Measurements from ENCODE around the gene OR14A2. TPM values are rescaled to one million over a fixed set of nuclear protein-coding genes. Genes with fewer than 3 reads are reported as not detected.
"Not testable (repeated sequence)": the region's sequence is repeated elsewhere in the genome, so short reads cannot be mapped to it uniquely, and the experiment has no call there.

OR14A2 gene
- not detected for polyA plus RNA-seq (ENCODE audit: insufficient read length)
- long read RNA-seq, donor 1, result 0 reads
- long read RNA-seq, donor 2, result 0 reads
- long read RNA-seq, donor 3, result 0 reads
- long read RNA-seq, donor 4, result 0 reads
- long read RNA-seq, donor 5, result 0 reads
- long read RNA-seq, donor 6, result 0 reads
- long read RNA-seq, donor 7, result 0 reads
- long read RNA-seq, donor 8, result 0 reads

DNA sequence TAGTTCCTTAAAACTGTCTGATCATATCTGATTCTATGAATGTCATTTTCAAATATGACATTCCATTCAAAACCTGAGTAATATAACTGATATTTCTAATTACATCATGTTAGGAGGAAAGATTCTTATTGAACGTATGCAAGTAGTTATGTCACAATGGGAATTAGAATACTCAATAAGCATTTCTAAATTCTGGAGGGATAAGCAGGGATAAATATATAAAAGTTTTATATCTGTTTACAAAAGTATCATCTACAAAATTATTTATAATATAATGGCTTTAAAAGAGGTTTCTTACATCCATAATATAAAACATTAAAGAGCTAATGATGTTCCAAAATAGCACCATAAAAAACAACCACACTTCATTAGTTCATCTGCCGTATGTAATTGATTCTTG is at the start of gene OR14A2:
TSS of gene OR14A2 (minus strand) at position 101 of the 400 bp plus-strand sequence.
- no peak for DNase-seq

- DNase-seq, result no peak
Observed at GRCh38 chr1:247797518-247797917, 49.6 kb upstream of the OR14A2 start.

- no peak for DNase-seq
Observed at GRCh38 chr1:247769603-247770002, 21.7 kb upstream of the OR14A2 start.

- DNase-seq, result no peak
Observed at GRCh38 chr1:247760456-247760855, 12.5 kb upstream of the OR14A2 start, which contains the start of gene OR1C1. OR1C1 (minus strand) TSS chr1:247760556; CDS start chr1:247758406, 2,150 bp downstream.

GRCh38 chr1:247754311-247754710 is 6.4 kb upstream of the OR14A2 start:
- not testable (repeated sequence) for DNase-seq

DNA sequence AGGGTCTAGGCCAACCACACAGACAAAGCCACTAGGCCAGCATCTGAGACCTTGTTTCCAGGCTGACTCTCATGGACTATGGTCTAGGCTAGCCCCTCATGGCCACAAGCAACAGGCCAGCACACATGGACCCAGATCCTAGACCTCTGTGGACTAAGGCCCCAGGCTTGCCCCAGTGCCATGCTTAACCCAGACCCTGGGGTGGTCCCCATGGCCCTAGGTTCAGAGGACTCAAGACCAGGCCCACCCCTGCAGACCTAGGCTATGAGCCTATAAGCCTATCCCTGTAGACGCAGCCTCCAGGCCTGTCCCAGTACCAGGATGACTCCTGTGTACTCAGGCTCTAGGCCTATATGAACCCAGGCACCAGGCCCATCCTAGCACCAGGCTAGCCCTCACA is 1.9 kb upstream of the OR14A2 start:
- no peak for DNase-seq

DNA sequence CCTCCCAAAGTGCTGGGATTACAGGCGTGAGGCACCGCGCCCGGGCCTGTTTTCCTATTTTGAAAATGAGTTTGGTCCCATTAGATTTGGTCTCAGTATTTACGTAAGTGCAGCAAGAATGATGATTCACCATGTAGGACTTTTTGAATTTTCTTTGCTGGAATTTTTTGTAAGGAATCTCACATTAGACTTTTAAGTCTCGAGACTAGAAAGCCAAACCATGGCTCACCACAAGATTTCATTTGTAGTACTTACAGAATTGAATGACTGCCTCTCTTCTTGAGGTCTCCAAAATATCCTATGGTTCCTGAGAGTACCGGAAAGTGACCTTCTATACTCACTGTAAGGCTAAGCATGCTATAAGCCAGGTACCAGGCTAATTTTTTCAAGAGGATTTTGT is 325 bp downstream of the OR14A2 start:
- no peak for DNase-seq

DNA sequence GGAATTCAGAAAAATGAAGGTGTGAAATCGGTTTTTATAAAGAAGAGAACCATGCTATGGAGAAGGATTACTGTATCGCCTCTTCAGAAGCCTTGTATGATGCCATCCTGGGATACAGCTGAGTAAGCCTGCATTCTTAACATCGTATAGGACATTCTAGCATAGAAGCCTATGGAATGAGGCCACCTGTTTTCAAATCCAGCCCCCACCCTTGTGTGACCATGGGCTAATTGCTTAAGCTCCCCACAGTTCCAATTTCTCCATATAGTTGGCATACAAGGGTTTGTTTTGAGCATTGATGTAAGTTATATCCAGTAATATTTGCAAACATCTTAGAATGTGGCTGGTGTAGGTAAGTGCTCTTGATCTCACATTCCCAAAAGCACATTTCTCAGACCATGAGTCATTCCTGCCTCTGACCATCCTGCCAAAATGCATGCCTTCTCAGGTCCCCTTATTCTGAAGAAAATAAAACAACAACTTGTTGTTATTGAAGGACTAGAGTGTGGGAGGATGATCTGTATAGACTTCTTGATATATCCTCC is 1.5 kb downstream of the OR14A2 start:
- DNase-seq, result no peak

DNA sequence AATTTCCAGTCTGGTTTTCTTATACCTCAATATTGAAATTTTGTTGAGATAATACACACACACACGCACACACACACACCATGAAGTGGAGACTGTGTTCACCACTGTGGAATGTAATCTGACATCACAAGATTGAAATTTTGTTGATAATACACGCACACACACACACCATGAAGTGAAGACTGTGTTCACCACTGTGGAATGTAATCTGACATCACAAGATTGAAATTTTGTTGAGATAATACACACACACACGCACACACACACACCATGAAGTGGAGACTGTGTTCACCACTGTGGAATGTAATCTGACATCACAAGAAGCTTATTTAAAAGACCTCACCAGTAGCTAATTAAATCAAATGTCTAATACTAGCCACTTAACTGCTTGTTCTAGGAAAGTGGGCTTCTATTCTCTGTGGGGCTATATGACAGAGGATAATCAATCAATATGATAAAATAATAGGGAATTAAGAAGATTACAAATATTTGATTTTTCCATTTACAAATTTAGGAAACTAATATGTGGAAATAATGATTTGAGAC is 5.7 kb downstream of the OR14A2 start:
- not testable (repeated sequence) for DNase-seq

DNA sequence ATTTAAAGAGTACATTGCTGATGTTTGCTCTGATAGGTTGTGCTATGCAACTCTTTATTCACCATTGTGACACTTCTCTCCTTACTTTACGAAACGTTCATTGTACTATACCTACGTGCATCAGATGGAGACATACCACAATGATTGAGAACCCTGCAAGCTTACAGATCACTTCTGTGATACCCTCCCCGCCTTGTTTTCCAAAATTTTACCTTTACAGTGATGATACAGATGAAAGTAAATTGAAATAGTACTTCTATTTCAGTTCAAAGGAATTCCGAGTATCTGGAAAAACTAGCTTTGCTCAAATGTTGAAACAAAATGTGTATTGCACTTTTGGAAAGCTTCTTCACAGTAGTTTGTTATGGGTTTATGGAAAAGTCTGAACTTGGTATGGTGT is 6.2 kb downstream of the OR14A2 start:
- DNase-seq, result no peak

- no peak for DNase-seq
Observed at GRCh38 chr1:247740721-247741120, 7.2 kb downstream of the OR14A2 start.

- no peak for DNase-seq
Observed at GRCh38 chr1:247738315-247738714, 9.6 kb downstream of the OR14A2 start, which contains the start of gene OR14K1. OR14K1 (plus strand) TSS chr1:247738615; CDS start chr1:247738615, 0 bp downstream.

DNA sequence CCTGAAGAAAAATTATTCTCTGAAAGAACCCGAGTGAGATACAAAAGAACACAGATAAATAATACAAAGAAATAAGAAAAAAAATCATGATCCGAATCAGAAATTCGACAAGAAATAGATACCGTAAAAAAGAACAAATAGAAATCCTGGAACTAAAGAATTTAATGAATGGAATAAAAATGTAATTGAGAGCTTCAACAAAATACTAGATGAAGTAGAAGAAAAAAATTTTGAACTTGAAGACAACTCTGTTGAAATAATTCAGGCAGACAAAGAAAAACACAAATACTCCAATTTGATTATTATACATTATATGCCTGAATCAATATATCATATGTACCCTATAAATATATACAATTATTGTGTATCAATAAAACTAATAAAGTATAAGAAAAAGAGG is 26.7 kb downstream of the OR14A2 start:
- DNase-seq, result no peak

DNA sequence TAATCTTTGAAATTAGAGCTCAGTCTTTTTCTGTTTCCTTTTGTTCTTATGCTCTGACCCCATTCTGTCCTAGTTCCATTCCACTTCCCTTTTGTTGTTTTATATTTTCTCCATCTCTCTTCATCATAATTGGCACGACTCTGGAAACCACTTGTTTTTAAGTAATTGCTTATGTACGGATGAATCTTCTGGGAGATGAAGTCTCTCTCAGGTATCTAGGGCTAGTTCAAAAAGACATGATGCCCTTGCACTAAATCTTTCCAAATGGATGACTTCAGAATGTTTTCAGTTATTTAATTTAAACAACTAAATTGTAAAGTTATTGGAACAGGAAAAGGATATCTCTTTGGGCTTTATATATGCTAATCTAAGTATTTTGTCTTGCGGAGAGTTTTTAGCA is 31.4 kb downstream of the OR14A2 start, which contains the start of gene OR6F1:
TSS of gene OR6F1 (minus strand) at position 101 of the 400 bp plus-strand sequence. CDS start 3,891 bp downstream, outside the sequence.
- DNase-seq, result no peak

DNA sequence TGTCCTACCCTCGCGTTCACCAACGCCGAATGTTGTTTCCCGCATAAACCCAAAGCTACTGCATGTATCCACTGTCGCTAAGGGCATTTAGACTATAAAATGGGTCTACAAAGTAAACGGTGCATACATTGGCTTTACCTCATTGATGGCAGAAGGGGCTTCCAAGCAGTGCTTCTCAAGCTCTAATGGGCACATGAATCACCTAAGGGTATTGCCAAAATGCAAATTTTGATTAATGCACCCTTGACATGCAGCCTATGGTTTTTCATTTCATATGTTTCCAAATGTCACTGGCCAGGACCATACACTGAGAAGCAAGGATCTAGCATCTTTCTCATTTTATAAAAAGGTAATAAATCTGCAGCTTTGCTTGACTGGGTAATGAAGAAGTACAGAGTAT is 34.2 kb downstream of the OR14A2 start:
- DNase-seq, result no peak

DNA sequence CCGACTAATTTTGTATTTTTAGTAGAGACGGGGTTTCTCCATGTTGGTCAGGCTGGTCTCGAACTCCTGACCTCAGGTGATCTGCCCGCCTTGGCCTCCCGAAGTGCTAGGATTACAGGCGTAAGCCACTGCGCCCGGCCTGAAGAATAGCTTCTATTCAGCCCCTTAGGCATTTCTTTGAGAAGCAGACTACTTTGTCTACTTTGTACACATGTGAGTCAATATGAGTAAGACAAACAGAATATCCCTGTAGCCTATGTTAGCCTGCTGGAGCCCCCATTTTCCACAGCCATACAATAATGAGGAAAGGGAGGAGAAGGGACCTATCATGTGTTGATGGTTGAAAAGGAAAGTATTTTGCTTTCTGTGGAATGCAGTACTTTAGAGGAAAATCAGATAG is 37.3 kb downstream of the OR14A2 start:
- DNase-seq, result not testable (repeated sequence)

DNA sequence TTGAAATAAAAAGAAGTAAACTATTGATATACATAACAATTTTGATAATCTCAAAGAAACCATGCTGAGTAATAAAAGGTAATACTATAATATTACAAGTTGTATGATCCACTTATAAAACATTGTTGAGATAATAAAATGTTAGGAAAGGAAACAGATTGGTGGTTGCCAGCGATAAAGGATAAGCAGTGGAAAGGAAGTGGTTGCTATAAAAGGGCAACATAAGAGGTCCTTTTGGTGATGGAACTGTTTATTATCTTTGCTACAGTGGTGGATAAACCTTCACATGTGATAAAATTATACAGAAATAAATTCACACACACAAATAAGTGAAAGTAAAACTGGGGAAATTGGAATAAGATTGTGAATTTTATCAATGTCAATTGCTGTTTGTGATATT is 46.6 kb downstream of the OR14A2 start:
- DNase-seq, result no peak

GRCh38 chr1:247681288-247681897 is 66.5 kb downstream of the OR14A2 start:
- DNase-seq, result peak; percentile 35

- no peak for DNase-seq
Observed at GRCh38 chr1:247680171-247680570, 67.8 kb downstream of the OR14A2 start.

DNA sequence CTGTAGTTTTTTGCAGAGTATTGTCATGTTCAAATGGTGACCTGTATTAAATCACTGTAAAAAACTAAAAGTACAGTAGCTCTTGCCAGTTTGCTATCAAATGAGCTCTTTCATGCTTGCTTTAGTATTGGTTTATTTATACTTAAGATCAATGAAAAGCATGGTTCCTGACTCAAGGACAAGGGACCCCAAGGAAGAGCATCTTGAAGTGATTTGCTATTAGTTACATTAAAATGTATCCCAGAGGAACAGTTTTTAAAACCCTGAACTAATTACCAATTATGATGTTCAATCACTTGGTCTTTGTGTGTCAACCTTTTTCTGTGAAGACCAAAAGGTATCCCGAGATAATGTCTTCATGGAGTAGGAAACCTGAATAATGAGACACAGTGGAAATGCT is 68.3 kb downstream of the OR14A2 start, which contains the start of gene OR13G1:
TSS of gene OR13G1 (minus strand) at position 101 of the 400 bp plus-strand sequence. CDS start 6,698 bp downstream, outside the sequence.
- DNase-seq, result no peak

Data from left kidney (tissue), 8 donors.